ENCODE results near the gene ADAMTS4.

GRCh38 chr1:161235957-161236775 lies 37.3 kb upstream of the ADAMTS4 start:
- TF ChIP-seq CTCF (IDR thresholded peaks at IDR 0.05) = no peak
- TF ChIP-seq POLR2A (IDR thresholded peaks at IDR 0.05) = no peak
- TF ChIP-seq POLR2AphosphoS5 (IDR thresholded peaks at IDR 0.05) = no peak
